ENCODE data around the gene TRPV4.

DNA sequence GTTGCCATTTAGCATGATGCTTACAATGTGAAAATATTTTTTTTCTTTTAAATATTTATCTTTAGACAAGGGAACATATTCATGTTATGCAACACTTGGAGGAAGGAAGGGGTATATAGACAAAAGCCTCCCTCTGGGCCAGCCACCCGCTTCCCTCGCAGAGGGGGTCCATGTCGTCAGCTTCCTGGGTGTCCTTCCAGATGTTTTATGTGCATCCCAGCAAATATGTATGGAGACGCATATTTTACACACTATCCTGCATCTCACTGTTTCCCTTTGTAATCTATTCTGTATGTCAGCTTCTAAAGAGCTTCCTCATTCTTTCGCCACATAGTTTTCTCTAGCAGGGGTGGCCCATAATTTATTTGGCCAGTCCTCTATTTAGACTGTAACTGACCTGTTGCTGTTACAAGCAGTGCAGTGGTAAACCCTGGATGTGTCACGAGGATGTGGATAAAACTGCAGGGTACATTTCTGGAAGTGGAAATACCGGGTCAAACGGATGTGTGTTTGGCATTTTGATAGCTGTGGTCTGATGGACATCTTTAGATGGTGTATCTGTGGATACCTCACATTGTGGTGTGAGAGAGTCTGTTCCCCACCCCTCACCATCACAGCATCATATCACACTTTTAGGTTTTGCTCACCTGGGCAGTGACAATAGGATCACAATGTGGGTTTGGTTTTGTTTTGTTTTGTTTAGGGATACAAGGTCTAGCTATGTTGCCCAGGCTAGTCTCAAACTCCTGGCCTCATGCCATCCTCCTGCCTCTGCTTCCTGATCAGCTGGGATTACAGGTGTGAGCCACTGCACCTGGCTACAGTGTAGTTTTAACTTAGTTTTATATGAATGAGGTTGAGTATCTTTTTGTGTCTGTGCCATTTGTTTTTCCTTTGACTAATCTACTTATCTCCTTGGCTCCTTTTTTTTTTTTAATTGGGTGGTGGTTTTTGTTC is 87.9 kb downstream of the TRPV4 start:
- TF ChIP-seq, protein P1, sequence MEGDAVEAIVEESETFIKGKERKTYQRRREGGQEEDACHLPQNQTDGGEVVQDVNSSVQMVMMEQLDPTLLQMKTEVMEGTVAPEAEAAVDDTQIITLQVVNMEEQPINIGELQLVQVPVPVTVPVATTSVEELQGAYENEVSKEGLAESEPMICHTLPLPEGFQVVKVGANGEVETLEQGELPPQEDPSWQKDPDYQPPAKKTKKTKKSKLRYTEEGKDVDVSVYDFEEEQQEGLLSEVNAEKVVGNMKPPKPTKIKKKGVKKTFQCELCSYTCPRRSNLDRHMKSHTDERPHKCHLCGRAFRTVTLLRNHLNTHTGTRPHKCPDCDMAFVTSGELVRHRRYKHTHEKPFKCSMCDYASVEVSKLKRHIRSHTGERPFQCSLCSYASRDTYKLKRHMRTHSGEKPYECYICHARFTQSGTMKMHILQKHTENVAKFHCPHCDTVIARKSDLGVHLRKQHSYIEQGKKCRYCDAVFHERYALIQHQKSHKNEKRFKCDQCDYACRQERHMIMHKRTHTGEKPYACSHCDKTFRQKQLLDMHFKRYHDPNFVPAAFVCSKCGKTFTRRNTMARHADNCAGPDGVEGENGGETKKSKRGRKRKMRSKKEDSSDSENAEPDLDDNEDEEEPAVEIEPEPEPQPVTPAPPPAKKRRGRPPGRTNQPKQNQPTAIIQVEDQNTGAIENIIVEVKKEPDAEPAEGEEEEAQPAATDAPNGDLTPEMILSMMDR (IDR thresholded peaks at IDR 0.05): no peak
- no peak for TF ChIP-seq POLR2A (IDR thresholded peaks at IDR 0.05)

All from uterus (tissue), 2 donors.